HG03108 (cell line): ENCODE results near the gene DRG2.

Experiments
- ATAC-seq: cut with Tn5 transposase; IDR thresholded peaks from one replicate; pipeline ENCODE4 v1.9.1; 2021; ENCODE audit warnings: moderate library complexity; ENCODE audit not compliant: unreplicated experiment

The DRG2 gene

GRCh38 chr17:18142417-18142816, 54.7 kb downstream of the DRG2 start:
- ATAC-seq, result no peak

GRCh38 chr17:18143044-18143936, 55.5 kb downstream of the DRG2 start:
- no peak for ATAC-seq

DNA sequence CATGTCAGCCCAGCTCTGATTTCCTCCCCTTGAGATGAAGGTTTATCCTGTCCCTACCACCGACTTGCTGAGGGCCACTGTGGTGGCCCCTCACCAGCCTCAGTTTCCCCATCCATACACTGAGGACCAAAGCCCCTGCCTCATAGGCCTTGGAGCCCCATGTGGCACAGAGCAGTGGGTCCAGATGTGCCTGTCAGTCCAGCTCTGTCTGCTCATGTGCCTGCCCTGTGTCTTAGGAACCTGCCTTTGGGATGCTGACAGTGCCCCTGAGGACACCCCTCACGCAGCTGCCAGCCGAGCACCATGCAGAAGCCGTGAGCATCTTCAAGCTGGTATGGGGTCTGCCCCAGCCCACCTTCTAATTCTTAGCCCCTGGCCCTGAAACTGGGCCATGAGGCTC, 56.5 kb downstream of the DRG2 start:
- no peak for ATAC-seq

GRCh38 chr17:18144855-18145254, 57.1 kb downstream of the DRG2 start:
- no peak for ATAC-seq

GRCh38 chr17:18145811-18146210, 58.1 kb downstream of the DRG2 start:
- no peak for ATAC-seq

DNA sequence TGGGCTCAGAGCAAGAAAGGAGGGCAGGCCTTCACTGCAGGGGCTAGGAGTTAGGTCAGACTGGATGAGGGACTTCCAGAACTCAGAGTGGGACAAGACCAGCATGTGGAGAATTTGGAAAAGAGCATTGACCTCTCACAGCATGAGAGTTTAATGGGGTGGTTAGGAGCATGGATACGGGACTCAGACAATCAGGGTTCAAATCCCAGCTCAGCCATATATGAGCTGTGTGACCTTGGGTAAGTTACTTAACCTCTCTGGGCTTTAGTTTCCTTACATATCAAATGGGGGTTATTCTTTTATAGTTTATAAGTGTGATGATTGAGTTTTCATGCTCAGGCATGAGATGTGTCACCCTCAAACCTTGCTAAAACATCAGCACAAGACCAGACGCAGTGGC, 58.5 kb downstream of the DRG2 start:
- no peak for ATAC-seq

GRCh38 chr17:18146980-18147379, 59.2 kb downstream of the DRG2 start:
- no peak for ATAC-seq

GRCh38 chr17:18148586-18148985, 60.8 kb downstream of the DRG2 start:
- ATAC-seq, result no peak

- no peak for ATAC-seq
Observed at GRCh38 chr17:18151290-18151689, 63.5 kb downstream of the DRG2 start.

DNA sequence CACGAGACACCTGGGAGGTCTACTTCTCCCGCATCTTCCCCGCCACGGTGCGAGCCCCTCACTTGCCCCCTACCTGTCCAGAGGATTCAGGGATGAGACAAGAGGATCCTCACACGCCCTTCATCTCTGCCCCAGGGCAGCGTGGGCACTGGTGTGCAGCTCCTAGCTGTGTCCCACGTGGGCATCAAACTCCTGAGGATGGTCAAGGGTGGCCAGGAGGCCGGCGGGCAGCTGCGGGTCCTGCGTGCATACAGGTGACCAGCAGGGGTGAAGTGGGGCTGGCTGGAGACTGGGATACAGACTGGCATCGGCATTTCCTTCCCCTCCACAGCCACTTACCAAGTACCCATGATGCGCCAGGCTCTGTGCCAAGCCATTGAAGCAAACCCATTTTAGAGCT, 67.4 kb downstream of the DRG2 start:
- no peak for ATAC-seq

GRCh38 chr17:18156171-18156975, 68.6 kb downstream of the DRG2 start:
- no peak for ATAC-seq

DNA sequence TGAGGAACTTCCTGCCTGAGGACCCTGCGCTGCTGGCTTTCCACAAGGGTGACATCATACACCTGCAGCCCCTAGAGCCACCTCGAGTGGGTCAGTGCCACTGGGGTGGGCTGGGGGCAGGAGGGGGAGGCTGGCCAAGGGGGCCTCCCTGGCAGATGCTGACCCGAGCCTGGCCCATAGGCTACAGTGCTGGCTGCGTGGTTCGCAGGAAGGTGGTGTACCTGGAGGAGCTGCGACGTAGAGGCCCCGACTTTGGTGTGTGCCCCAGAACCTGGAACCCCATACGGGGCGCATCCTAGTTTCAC, 69.2 kb downstream of the DRG2 start:
- no peak for ATAC-seq
